Epithelial cell of alveolus of lung (primary cell): ENCODE measurements around the gene MTX2. TPM values are rescaled to one million over a fixed set of nuclear protein-coding genes. Genes with fewer than 3 reads are reported as not detected.

Source experiments
- total RNA-seq: library from RNA; depleted of rRNA; stranded (reverse); fragments of >200 nt; gene quantifications from 2 replicates; pipeline ENCODE4 v1.2.1, GENCODE V29; 2015

MTX2 gene
- 27.1 and 29.1 TPM in 2 replicates for total RNA-seq

DNA sequence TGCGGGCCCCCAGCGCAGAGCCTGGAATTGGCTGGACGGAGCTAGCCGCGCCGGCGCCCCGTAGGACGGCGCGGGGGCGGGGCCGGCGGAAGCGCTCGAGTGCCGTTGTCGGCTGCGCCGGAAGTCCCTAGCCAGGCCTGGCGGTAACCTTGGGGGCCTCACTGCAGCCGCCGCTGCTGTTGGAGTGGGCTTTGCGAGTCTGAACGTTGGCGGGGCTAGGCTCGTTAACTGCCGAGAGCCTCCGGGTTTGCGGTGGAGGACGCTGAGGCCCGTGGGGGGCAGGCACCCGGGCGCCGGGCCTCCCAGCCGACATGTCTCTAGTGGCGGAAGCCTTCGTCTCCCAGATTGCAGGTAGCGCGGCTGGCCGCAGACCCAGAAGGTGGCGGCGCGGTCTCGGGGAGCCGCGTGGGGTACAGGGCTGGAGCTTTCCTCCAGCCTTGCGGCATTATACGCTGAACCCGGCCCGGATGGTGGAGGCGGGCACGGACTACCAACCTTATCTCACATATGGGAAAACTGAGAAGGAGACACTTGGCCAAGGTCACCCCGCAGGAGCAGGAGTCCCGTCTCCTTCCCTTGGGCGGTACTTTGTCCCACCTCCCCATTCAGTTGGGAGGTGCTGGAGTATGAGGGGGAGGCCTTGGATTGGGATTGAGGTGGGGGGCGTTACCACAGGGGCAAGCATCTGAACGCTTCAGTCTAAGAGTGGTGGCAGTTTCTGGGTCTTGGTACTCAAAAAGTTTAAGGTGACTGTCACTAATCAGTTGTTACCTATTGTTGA is at the start of gene MTX2:
Gene MTX2 (plus strand): TSS at position 124 of the 781 bp plus-strand sequence. CDS start 188 bp downstream, at position 312.

Other genes with a start within 250 kb of the MTX2 start
- not detected in 2 replicates for gene EVX2, start 185.5 kb upstream of the MTX2 start, total RNA-seq
- not detected in 2 replicates for gene HOXD13, start 176.7 kb upstream of the MTX2 start, total RNA-seq
- gene HOXD12, start 169.6 kb upstream of the MTX2 start, total RNA-seq: not detected in 2 replicates
- not detected in 2 replicates for gene HOXD11, start 162.2 kb upstream of the MTX2 start, total RNA-seq
- gene HOXD10, start 152.7 kb upstream of the MTX2 start, total RNA-seq: not detected in 2 replicates
- gene HOXD9, start 146.7 kb upstream of the MTX2 start, total RNA-seq: not detected in 2 replicates
- gene HOXD8, start 139.7 kb upstream of the MTX2 start, total RNA-seq: not detected in 2 replicates
- not detected in 2 replicates for gene HOXD4, start 117.9 kb upstream of the MTX2 start, total RNA-seq
- not detected in 2 replicates for gene HOXD3, start 112.1 kb upstream of the MTX2 start, total RNA-seq
- not detected in 2 replicates for gene HOXD1, start 80.8 kb upstream of the MTX2 start, total RNA-seq